Measurements from ENCODE around the gene CLIP4.

- TF ChIP-seq CTCF (IDR thresholded peaks at IDR 0.05) (no peak), RELA (CRISPR knock-in tag; IDR thresholded peaks at IDR 0.05; ENCODE audit: borderline replicate concordance) (no peak), FOXP4 (CRISPR knock-in tag; IDR thresholded peaks at IDR 0.05) (no peak), E2F1 (CRISPR knock-in tag; IDR thresholded peaks at IDR 0.05) (no peak)
- TF ChIP-seq, protein P1, sequence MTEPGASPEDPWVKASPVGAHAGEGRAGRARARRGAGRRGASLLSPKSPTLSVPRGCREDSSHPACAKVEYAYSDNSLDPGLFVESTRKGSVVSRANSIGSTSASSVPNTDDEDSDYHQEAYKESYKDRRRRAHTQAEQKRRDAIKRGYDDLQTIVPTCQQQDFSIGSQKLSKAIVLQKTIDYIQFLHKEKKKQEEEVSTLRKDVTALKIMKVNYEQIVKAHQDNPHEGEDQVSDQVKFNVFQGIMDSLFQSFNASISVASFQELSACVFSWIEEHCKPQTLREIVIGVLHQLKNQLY (CRISPR knock-in tag; IDR thresholded peaks at IDR 0.05) = no peak
- TF ChIP-seq, protein P2, sequence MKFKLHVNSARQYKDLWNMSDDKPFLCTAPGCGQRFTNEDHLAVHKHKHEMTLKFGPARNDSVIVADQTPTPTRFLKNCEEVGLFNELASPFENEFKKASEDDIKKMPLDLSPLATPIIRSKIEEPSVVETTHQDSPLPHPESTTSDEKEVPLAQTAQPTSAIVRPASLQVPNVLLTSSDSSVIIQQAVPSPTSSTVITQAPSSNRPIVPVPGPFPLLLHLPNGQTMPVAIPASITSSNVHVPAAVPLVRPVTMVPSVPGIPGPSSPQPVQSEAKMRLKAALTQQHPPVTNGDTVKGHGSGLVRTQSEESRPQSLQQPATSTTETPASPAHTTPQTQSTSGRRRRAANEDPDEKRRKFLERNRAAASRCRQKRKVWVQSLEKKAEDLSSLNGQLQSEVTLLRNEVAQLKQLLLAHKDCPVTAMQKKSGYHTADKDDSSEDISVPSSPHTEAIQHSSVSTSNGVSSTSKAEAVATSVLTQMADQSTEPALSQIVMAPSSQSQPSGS (CRISPR knock-in tag; IDR thresholded peaks at IDR 0.05; ENCODE audit: borderline replicate concordance, low read depth) = no peak
Observed at GRCh38 chr2:29120846-29121245, 5.6 kb downstream of the CLIP4 start.
